GM12878 (cell line): Measurements from ENCODE around the gene SYT1. TPM values are rescaled to one million over a fixed set of nuclear protein-coding genes. Genes with fewer than 3 reads are reported as not detected.

Source experiments
- ATAC-seq: fragments of 200-7000 bp; cut with Tn5 transposase; 3 replicates; pipeline ENCODE4 v1.9.1; 2020; ENCODE audit warnings: mild to moderate bottlenecking, moderate library complexity
- BruUV-seq: library from RNA; stranded (reverse); fragments of 400-500 nt; replicated peaks from 2 replicates; lab custom pipeline; 2021; lab: Mats Ljungman, UMichigan
- CTCF ChIA-PET: fragments of 300-600 bp; sonication (Branson Sonifier 250); formaldehyde crosslinking; extraction: SDS; loops from one replicate; lab custom pipeline; 2021; ENCODE audit warnings: inconsistent platforms; lab: Yijun Ruan, JAX
- POLR2A ChIA-PET: fragments of 350-600 bp; formaldehyde crosslinking; extraction: SDS; loops from one replicate; lab custom pipeline; 2021; ENCODE audit warnings: inconsistent platforms; lab: Charles Lee
- RAD21 ChIA-PET: fragments of 300-600 bp; sonication (Branson Sonifier 250); formaldehyde crosslinking; loops from one replicate; lab custom pipeline; 2023; ENCODE audit warnings: antibody characterized with exemption; ENCODE audit not compliant: unreplicated experiment; lab: Charles Lee
- SMC1A ChIA-PET: fragments of 300-600 bp; sonication (Branson Sonifier 250); formaldehyde crosslinking; loops from one replicate; lab custom pipeline; 2023; ENCODE audit not compliant: unreplicated experiment, uncharacterized antibody; lab: Charles Lee
- DNase-seq: peaks from one replicate; pipeline ENCODE4 v3.0.0-alpha.2; 2011; ENCODE audit warnings: low read depth, low spot score
- FAIRE-seq: peaks from 3 replicates; lab custom pipeline; 2011; peaks lifted over from hg19 to GRCh38; lab: Jason Lieb, UNC
- H2AFZ ChIP-seq: 2 replicates; pipeline ENCODE4 v1.6.0; 2011; ENCODE audit warnings: low read depth, low read length, control low read depth; ENCODE audit not compliant: control insufficient read depth
- H3K27ac ChIP-seq: 2 replicates; pipeline ENCODE4 v1.5.1; 2011; ENCODE audit warnings: control low read depth; ENCODE audit not compliant: control insufficient read depth, insufficient read depth
- H3K27me3 ChIP-seq, 2 experiments: replicated peaks in 1 of 2; 2 replicates each; pipeline versions ENCODE4 v1.6.0 to v1.6.1; 2011; ENCODE audit warnings: low read length in 1 of 2; ENCODE audit not compliant: control insufficient read depth in 2 of 2, insufficient read depth in 2 of 2
- H3K36me3 ChIP-seq, 2 experiments: 2 replicates each; pipeline ENCODE4 v1.5.1; 2011; ENCODE audit warnings: low read length in 1 of 2; ENCODE audit not compliant: control insufficient read depth in 2 of 2, insufficient read depth in 2 of 2
- H3K4me1 ChIP-seq: 2 replicates; pipeline ENCODE4 v1.6.1; 2011; ENCODE audit warnings: mild to moderate bottlenecking, low read length, moderate library complexity, mixed read lengths; ENCODE audit not compliant: control insufficient read depth, insufficient read depth
- H3K4me2 ChIP-seq: 2 replicates; pipeline ENCODE4 v1.6.0; 2011; ENCODE audit warnings: control low read depth; ENCODE audit not compliant: control insufficient read depth, insufficient read depth
- H3K4me3 ChIP-seq: fragments of 200-600 bp; sonication (generic); 2 replicates; pipeline ENCODE4 v1.5.1; 2016
- H3K79me2 ChIP-seq: 2 replicates; pipeline ENCODE4 v1.6.0; 2011; ENCODE audit warnings: low read length; ENCODE audit not compliant: control insufficient read depth, insufficient read depth
- H3K9ac ChIP-seq: 2 replicates; pipeline ENCODE4 v1.8.0; 2011; ENCODE audit warnings: low read length, control low read depth, mixed read lengths; ENCODE audit not compliant: control insufficient read depth, insufficient read depth
- H3K9me3 ChIP-seq: replicated peaks from 3 replicates; pipeline ENCODE4 v1.5.1; 2011; ENCODE audit warnings: mild to moderate bottlenecking, low read length; ENCODE audit not compliant: control insufficient read depth, insufficient read depth
- H4K20me1 ChIP-seq: 2 replicates; pipeline ENCODE4 v1.6.0; 2011; ENCODE audit not compliant: control insufficient read depth, insufficient read depth
- ATF7 ChIP-seq: fragments of 450-650 bp; IDR thresholded peaks from 2 replicates; pipeline ENCODE4 v1.6.1; 2016; ENCODE audit warnings: low read depth, mild to moderate bottlenecking
- ESRRA ChIP-seq: IDR thresholded peaks from 2 replicates; pipeline ENCODE4 v1.6.1; 2012; ENCODE audit warnings: mild to moderate bottlenecking, low read length, improper control_type of control experiment
- HDGF ChIP-seq: fragments of 450-650 bp; IDR thresholded peaks from 2 replicates; pipeline ENCODE4 v1.6.1; 2016; ENCODE audit warnings: antibody characterized with exemption
- ZNF687 ChIP-seq: fragments of 450-650 bp; IDR thresholded peaks from 2 replicates; pipeline ENCODE4 v1.6.1; 2017; ENCODE audit warnings: mild to moderate bottlenecking, moderate library complexity
- WGBS: methylation state at CpG from one replicate; pipeline ENCODE4 v1.1.6; 2016; ENCODE audit warnings: low lambda C conversion rate; ENCODE audit not compliant: insufficient replicate concordance, insufficient coverage; ENCODE audit errors: missing lambda C conversion rate; 5-methylcytosine and 5-hydroxymethylcytosine counted together
- in situ Hi-C: fragments of 300-500 bp; cut with MboI; formaldehyde crosslinking; loops from 9 replicates; pipeline ENCODE4 v1.14.3; 2018; ENCODE audit warnings: mixed read lengths
- intact Hi-C: fragments of 100-400 bp; cut with micrococcal nuclease; formaldehyde crosslinking; loops from one replicate; pipeline ENCODE4 v1.14.2; 2022; ENCODE audit not compliant: unreplicated experiment
- polyA plus RNA-seq, 11 experiments: library from polyadenylated mRNA; depleted of rRNA in 4 of 11; unstranded in 6 of 11; stranded (reverse) in 5 of 11; fragments of >200 nt; fragmentation: Nextera tagmentation in 4 of 11; fragmentation: Illumina TruSeq in 1 of 11; extraction: Ambion mirVana in 4 of 11; extraction: Trizol in 1 of 11; gene quantifications; 1 replicate in 1 of 11; 2 replicates in 10 of 11; pipeline versions ENCODE4 v1.2.1 to v1.2.3, GENCODE V29; 2011 to 2016; ENCODE audit warnings: inconsistent platforms in 2 of 11, missing spikeins in 2 of 11, low read depth in 1 of 11
- total RNA-seq, 4 experiments: library from RNA; depleted of rRNA in 3 of 4; stranded (reverse); fragments of >200 nt in 3 of 4; fragmentation: Illumina TruSeq in 1 of 4; extraction: Trizol in 1 of 4; gene quantifications; 2 replicates each; pipeline versions ENCODE4 v1.2.1 to v1.2.3, GENCODE V29; 2013 to 2021

The SYT1 gene
- total and polyA plus RNA-seq, 10 of the 15 experiments (the other 5 are each of a cell fraction or from before 2014, with no cell fraction given), result 0.10 to 0.28 TPM; not detected in 8

GRCh38 chr12:79200176-79200575 lies 335.6 kb downstream of the SYT1 start (continued):
- TF ChIP-seq ZNF687, result no peak
- TF ChIP-seq ATF7, result no peak
- TF ChIP-seq ESRRA, result no peak

- no peak for FAIRE-seq
- no peaks in the 10 kb centered on the region for H3K27me3 ChIP-seq
- H3K27ac ChIP-seq, result no peak overlapping the region
- no peaks in the 10 kb centered on the region for H3K4me1 ChIP-seq
- no peak overlapping the region for H3K4me3 ChIP-seq
- intact Hi-C loops (no loop called here), in situ Hi-C loops (no loop called here)
- H3K79me2 ChIP-seq, result no peaks in the 10 kb centered on the region
- no peak overlapping the region for H3K4me2 ChIP-seq
- BruUV-seq, result no TSS peak
- 0 out of 3 replicates have a peak, but pooled peaks have one; percentile 39 for ATAC-seq
- H3K9me3 ChIP-seq, result no peaks in the 10 kb centered on the region
- H2AFZ ChIP-seq, result no peak overlapping the region
- SMC1A ChIA-PET, result interaction anchor here (1.1 to 1.5 kb wide), 3 partner anchors 10 to 33 kb away, joined by 3 to 4 read pairs (median 3); no protein-coding TSS in a partner anchor
- no peaks in the 10 kb centered on the region for H4K20me1 ChIP-seq
- no peaks in the 10 kb centered on the region for H3K36me3 ChIP-seq
- DNase-seq, result no peak
- 29% methylated on average over 9 of the region's 9 CpGs for WGBS
- RAD21 ChIA-PET, result no interaction called here
- H3K9ac ChIP-seq, result no peak overlapping the region
- CTCF ChIA-PET, result interaction anchor here (1.4 kb wide), 1 partner anchor 14 kb away, joined by 3 read pairs; no protein-coding TSS in a partner anchor
- no peak for TF ChIP-seq HDGF
- POLR2A ChIA-PET, result no interaction called here
These were observed 338.6 kb downstream of the SYT1 start for GRCh38 chr12:79203058-79203647.
